Measurements from ENCODE around the gene TRAPPC12.

Gene TRAPPC12

GRCh38 chr2:3389193-3389592 is 9.7 kb downstream of the TRAPPC12 start:
- Histone ChIP-seq H3K4me1 (ENCODE audit: control insufficient read depth, insufficient read depth, low read length) (no peaks in the 10 kb centered on the region), H3K36me3 (ENCODE audit: control insufficient read depth, insufficient read depth, low read length) (peaks cover 51% of the 10 kb centered on the region), H3K27me3 (ENCODE audit: control insufficient read depth, insufficient read depth, low read length) (no peaks in the 10 kb centered on the region), H3K9me3 (ENCODE audit: control insufficient read depth, insufficient read depth, low read depth, low read length) (no peaks in the 10 kb centered on the region), H3K9ac (ENCODE audit: low read length) (no peak overlapping the region), H3K27ac (ENCODE audit: low read depth, low read length) (no peak overlapping the region), H3K4me3 (ENCODE audit: low read depth, low read length) (no peak overlapping the region)

GRCh38 chr2:3390041-3390440 is 10.5 kb downstream of the TRAPPC12 start:
- no peak overlapping the region for H3K9ac ChIP-seq (ENCODE audit: low read length)
- no peaks in the 10 kb centered on the region for H3K9me3 ChIP-seq (ENCODE audit: control insufficient read depth, insufficient read depth, low read depth, low read length)
- H3K4me3 ChIP-seq (ENCODE audit: low read depth, low read length), result no peak overlapping the region
- H3K36me3 ChIP-seq (ENCODE audit: control insufficient read depth, insufficient read depth, low read length), result peaks cover 51% of the 10 kb centered on the region
- no peaks in the 10 kb centered on the region for H3K4me1 ChIP-seq (ENCODE audit: control insufficient read depth, insufficient read depth, low read length)
- H3K27ac ChIP-seq (ENCODE audit: low read depth, low read length), result no peak overlapping the region
- no peaks in the 10 kb centered on the region for H3K27me3 ChIP-seq (ENCODE audit: control insufficient read depth, insufficient read depth, low read length)

GRCh38 chr2:3392216-3392615 is 12.7 kb downstream of the TRAPPC12 start:
- H3K27ac ChIP-seq (ENCODE audit: low read depth, low read length), result no peak overlapping the region
- no peak overlapping the region for H3K4me3 ChIP-seq (ENCODE audit: low read depth, low read length)
- H3K9ac ChIP-seq (ENCODE audit: low read length), result no peak overlapping the region
- peaks cover 11% of the 10 kb centered on the region; the same call in 1 of the 2 replicates for H3K9me3 ChIP-seq (ENCODE audit: control insufficient read depth, insufficient read depth, low read depth, low read length)
- H3K27me3 ChIP-seq (ENCODE audit: control insufficient read depth, insufficient read depth, low read length), result no peaks in the 10 kb centered on the region
- H3K36me3 ChIP-seq (ENCODE audit: control insufficient read depth, insufficient read depth, low read length), result peaks cover 50% of the 10 kb centered on the region
- H3K4me1 ChIP-seq (ENCODE audit: control insufficient read depth, insufficient read depth, low read length), result no peaks in the 10 kb centered on the region

GRCh38 chr2:3396920-3397559 is 17.5 kb downstream of the TRAPPC12 start:
- Histone ChIP-seq H3K4me1 (ENCODE audit: control insufficient read depth, insufficient read depth, low read length) (peaks cover 15% of the 10 kb centered on the region), H3K27me3 (ENCODE audit: control insufficient read depth, insufficient read depth, low read length) (no peaks in the 10 kb centered on the region), H3K4me3 (ENCODE audit: low read depth, low read length) (no peak overlapping the region), H3K36me3 (ENCODE audit: control insufficient read depth, insufficient read depth, low read length) (peaks cover 31% of the 10 kb centered on the region), H3K27ac (ENCODE audit: low read depth, low read length) (no peak overlapping the region), H3K9ac (ENCODE audit: low read length) (no peak overlapping the region), H3K9me3 (ENCODE audit: control insufficient read depth, insufficient read depth, low read depth, low read length) (peaks cover 12% of the 10 kb centered on the region; the same call in 1 of the 2 replicates)

GRCh38 chr2:3398857-3399256 is 19.4 kb downstream of the TRAPPC12 start:
- Histone ChIP-seq H3K9ac (ENCODE audit: low read length) (no peak overlapping the region), H3K36me3 (ENCODE audit: control insufficient read depth, insufficient read depth, low read length) (peaks cover 34% of the 10 kb centered on the region)

GRCh38 chr2:3399381-3399780 is 19.9 kb downstream of the TRAPPC12 start:
- Histone ChIP-seq H3K36me3 (ENCODE audit: control insufficient read depth, insufficient read depth, low read length) (peaks cover 31% of the 10 kb centered on the region), H3K4me3 (ENCODE audit: low read depth, low read length) (no peak overlapping the region), H3K9me3 (ENCODE audit: control insufficient read depth, insufficient read depth, low read depth, low read length) (peaks cover 12% of the 10 kb centered on the region; the same call in 1 of the 2 replicates), H3K27ac (ENCODE audit: low read depth, low read length) (no peak overlapping the region), H3K4me1 (ENCODE audit: control insufficient read depth, insufficient read depth, low read length) (peaks cover 15% of the 10 kb centered on the region), H3K27me3 (ENCODE audit: control insufficient read depth, insufficient read depth, low read length) (no peaks in the 10 kb centered on the region), H3K9ac (ENCODE audit: low read length) (no peak overlapping the region)

More at GRCh38 chr2:3398857-3399256, 19.4 kb downstream of the TRAPPC12 start:
- Histone ChIP-seq H3K4me3 (ENCODE audit: low read depth, low read length) (no peak overlapping the region), H3K27me3 (ENCODE audit: control insufficient read depth, insufficient read depth, low read length) (no peaks in the 10 kb centered on the region), H3K9me3 (ENCODE audit: control insufficient read depth, insufficient read depth, low read depth, low read length) (peaks cover 12% of the 10 kb centered on the region; the same call in 1 of the 2 replicates), H3K4me1 (ENCODE audit: control insufficient read depth, insufficient read depth, low read length) (peaks cover 15% of the 10 kb centered on the region), H3K27ac (ENCODE audit: low read depth, low read length) (no peak overlapping the region)

GRCh38 chr2:3399829-3400228 is 20.3 kb downstream of the TRAPPC12 start:
- Histone ChIP-seq H3K36me3 (ENCODE audit: control insufficient read depth, insufficient read depth, low read length) (peaks cover 31% of the 10 kb centered on the region), H3K4me3 (ENCODE audit: low read depth, low read length) (no peak overlapping the region), H3K27ac (ENCODE audit: low read depth, low read length) (no peak overlapping the region), H3K27me3 (ENCODE audit: control insufficient read depth, insufficient read depth, low read length) (no peaks in the 10 kb centered on the region), H3K9me3 (ENCODE audit: control insufficient read depth, insufficient read depth, low read depth, low read length) (peaks cover 12% of the 10 kb centered on the region; the same call in 1 of the 2 replicates), H3K9ac (ENCODE audit: low read length) (no peak overlapping the region), H3K4me1 (ENCODE audit: control insufficient read depth, insufficient read depth, low read length) (peaks cover 15% of the 10 kb centered on the region)

- H3K9ac ChIP-seq (ENCODE audit: low read length), result no peak overlapping the region
- no peak overlapping the region for H3K27ac ChIP-seq (ENCODE audit: low read depth, low read length)
- peaks cover 32% of the 10 kb centered on the region for H3K36me3 ChIP-seq (ENCODE audit: control insufficient read depth, insufficient read depth, low read length)
Observed at GRCh38 chr2:3403587-3404334, 24.3 kb downstream of the TRAPPC12 start.

GRCh38 chr2:3404349-3404894 is 24.9 kb downstream of the TRAPPC12 start:
- H3K9me3 ChIP-seq (ENCODE audit: control insufficient read depth, insufficient read depth, low read depth, low read length), result no peaks in the 10 kb centered on the region
- peaks cover 5% of the 10 kb centered on the region; the same call in 1 of the 2 replicates for H3K4me1 ChIP-seq (ENCODE audit: control insufficient read depth, insufficient read depth, low read length)
- H3K4me3 ChIP-seq (ENCODE audit: low read depth, low read length), result no peak overlapping the region
- peaks cover 32% of the 10 kb centered on the region for H3K36me3 ChIP-seq (ENCODE audit: control insufficient read depth, insufficient read depth, low read length)
- H3K9ac ChIP-seq (ENCODE audit: low read length), result no peak overlapping the region
- H3K27me3 ChIP-seq (ENCODE audit: control insufficient read depth, insufficient read depth, low read length), result no peaks in the 10 kb centered on the region
- no peak overlapping the region for H3K27ac ChIP-seq (ENCODE audit: low read depth, low read length)

More at GRCh38 chr2:3403587-3404334, 24.3 kb downstream of the TRAPPC12 start:
- no peaks in the 10 kb centered on the region for H3K27me3 ChIP-seq (ENCODE audit: control insufficient read depth, insufficient read depth, low read length)
- no peak overlapping the region for H3K4me3 ChIP-seq (ENCODE audit: low read depth, low read length)
- H3K9me3 ChIP-seq (ENCODE audit: control insufficient read depth, insufficient read depth, low read depth, low read length), result no peaks in the 10 kb centered on the region
- H3K4me1 ChIP-seq (ENCODE audit: control insufficient read depth, insufficient read depth, low read length), result peaks cover 12% of the 10 kb centered on the region

GRCh38 chr2:3405307-3405706 is 25.8 kb downstream of the TRAPPC12 start:
- Histone ChIP-seq H3K27ac (ENCODE audit: low read depth, low read length) (no peak overlapping the region), H3K4me1 (ENCODE audit: control insufficient read depth, insufficient read depth, low read length) (no peaks in the 10 kb centered on the region), H3K9me3 (ENCODE audit: control insufficient read depth, insufficient read depth, low read depth, low read length) (no peaks in the 10 kb centered on the region), H3K36me3 (ENCODE audit: control insufficient read depth, insufficient read depth, low read length) (peaks cover 32% of the 10 kb centered on the region), H3K4me3 (ENCODE audit: low read depth, low read length) (no peak overlapping the region), H3K27me3 (ENCODE audit: control insufficient read depth, insufficient read depth, low read length) (no peaks in the 10 kb centered on the region), H3K9ac (ENCODE audit: low read length) (no peak overlapping the region)

GRCh38 chr2:3405876-3406275 is 26.4 kb downstream of the TRAPPC12 start:
- Histone ChIP-seq H3K27ac (ENCODE audit: low read depth, low read length) (no peak overlapping the region), H3K36me3 (ENCODE audit: control insufficient read depth, insufficient read depth, low read length) (peaks cover 27% of the 10 kb centered on the region), H3K4me3 (ENCODE audit: low read depth, low read length) (no peak overlapping the region), H3K4me1 (ENCODE audit: control insufficient read depth, insufficient read depth, low read length) (no peaks in the 10 kb centered on the region), H3K9ac (ENCODE audit: low read length) (no peak overlapping the region), H3K9me3 (ENCODE audit: control insufficient read depth, insufficient read depth, low read depth, low read length) (no peaks in the 10 kb centered on the region), H3K27me3 (ENCODE audit: control insufficient read depth, insufficient read depth, low read length) (no peaks in the 10 kb centered on the region)
